Measurements from ENCODE around the gene CDH4.

DNA sequence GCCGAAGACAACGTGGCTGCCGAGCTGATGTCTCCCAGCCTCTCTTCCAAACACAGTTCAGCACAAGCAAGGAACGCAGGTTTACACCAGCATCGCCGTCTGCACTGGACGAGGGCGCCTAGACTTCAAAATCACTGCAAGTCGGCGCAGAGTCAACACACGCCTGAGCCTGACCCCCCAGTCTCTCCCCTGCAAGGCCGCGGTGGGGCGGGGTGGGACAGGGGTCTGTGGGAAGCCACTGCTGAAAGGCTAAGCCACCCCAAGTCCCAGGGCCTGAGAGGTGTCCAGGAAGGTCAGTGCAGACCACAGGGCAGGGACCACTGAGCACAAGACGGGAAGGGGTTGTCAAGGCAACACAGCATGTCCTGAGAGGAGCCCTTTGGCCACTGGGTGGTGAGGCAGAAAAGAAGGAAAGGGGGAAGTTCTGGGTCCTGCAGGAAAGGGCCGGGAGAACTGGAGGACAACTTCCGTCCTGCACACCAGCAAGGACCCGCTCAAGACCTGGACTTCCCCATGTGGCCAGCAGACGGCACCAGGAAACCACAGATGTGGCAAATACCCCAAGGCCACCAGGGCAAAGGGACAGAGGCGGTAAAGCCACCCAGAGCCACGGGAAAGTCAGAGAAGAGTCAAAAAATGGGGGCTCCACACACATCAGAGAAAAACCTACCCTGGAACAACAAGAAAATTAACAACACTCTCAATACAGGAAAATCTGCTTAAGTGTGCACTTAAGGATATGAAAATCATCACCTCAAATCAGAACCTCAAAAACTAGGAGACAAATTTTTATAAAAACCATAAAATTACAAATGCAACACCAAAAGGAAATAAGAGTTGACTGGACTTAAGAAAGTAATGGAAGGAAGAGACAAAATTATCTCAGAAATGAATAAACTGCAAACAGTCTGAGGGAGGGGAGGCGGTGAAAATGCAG is 728.9 kb downstream of the CDH4 start:
- TF ChIP-seq, protein P1, sequence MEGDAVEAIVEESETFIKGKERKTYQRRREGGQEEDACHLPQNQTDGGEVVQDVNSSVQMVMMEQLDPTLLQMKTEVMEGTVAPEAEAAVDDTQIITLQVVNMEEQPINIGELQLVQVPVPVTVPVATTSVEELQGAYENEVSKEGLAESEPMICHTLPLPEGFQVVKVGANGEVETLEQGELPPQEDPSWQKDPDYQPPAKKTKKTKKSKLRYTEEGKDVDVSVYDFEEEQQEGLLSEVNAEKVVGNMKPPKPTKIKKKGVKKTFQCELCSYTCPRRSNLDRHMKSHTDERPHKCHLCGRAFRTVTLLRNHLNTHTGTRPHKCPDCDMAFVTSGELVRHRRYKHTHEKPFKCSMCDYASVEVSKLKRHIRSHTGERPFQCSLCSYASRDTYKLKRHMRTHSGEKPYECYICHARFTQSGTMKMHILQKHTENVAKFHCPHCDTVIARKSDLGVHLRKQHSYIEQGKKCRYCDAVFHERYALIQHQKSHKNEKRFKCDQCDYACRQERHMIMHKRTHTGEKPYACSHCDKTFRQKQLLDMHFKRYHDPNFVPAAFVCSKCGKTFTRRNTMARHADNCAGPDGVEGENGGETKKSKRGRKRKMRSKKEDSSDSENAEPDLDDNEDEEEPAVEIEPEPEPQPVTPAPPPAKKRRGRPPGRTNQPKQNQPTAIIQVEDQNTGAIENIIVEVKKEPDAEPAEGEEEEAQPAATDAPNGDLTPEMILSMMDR (conservative IDR thresholded peaks at IDR 0.05) = peak; percentile 78
- no peak for TF ChIP-seq ZFX (IDR thresholded peaks at IDR 0.05)

Data from C4-2B (cell line).